K562 (cell line): ENCODE data around the gene UBR4. TPM values are rescaled to one million over a fixed set of nuclear protein-coding genes. Genes with fewer than 3 reads are reported as not detected.

Experiments
- ATAC-seq: fragments of 200-7000 bp; cut with Tn5 transposase; 3 replicates; pipeline ENCODE4 v1.9.1; 2020; ENCODE audit warnings: moderate library complexity
- BruUV-seq: library from RNA; stranded (reverse); fragments of 400-500 nt; replicated peaks from 2 replicates; lab custom pipeline; 2021; lab: Mats Ljungman, UMichigan
- CTCF ChIA-PET: fragments of 300-600 bp; formaldehyde crosslinking; extraction: SDS; loops from one replicate; lab custom pipeline; 2021; ENCODE audit warnings: low intra/inter-chr PET ratio; lab: Yijun Ruan, JAX
- POLR2A ChIA-PET: fragments of 300-600, 350-650 bp; sonication (Branson Sonifier 250); formaldehyde crosslinking; extraction: SDS; loops from one replicate; lab custom pipeline; 2021; ENCODE audit warnings: antibody characterized with exemption, inconsistent platforms; lab: Yijun Ruan, JAX
- DNase-seq, 4 experiments: peaks; one replicate each; pipeline versions ENCODE4 v3.0.0 to v3.0.0-alpha.2; 2011 to 2018; ENCODE audit warnings: low spot score in 3 of 4, mixed read lengths in 3 of 4; ENCODE audit errors: extremely low read depth in 1 of 4
- FAIRE-seq: peaks from 2 replicates; lab custom pipeline; 2011; peaks lifted over from hg19 to GRCh38; lab: Jason Lieb, UNC
- H2AFZ ChIP-seq: 2 replicates; pipeline ENCODE4 v1.6.0; 2011; ENCODE audit warnings: low read depth, low read length, control low read depth, inconsistent platforms
- H3K27ac ChIP-seq: fragments of 200-600 bp; 3 replicates; pipeline ENCODE4 v1.8.0; 2011; ENCODE audit warnings: low read depth, mild to moderate bottlenecking, control low read depth, inconsistent platforms, low read length, moderate library complexity, mixed read lengths; ENCODE audit errors: extremely low read depth
- H3K27me3 ChIP-seq, 2 experiments: fragments of 300-600 bp in 1 of 2; 2 replicates in 1 of 2; 3 replicates in 1 of 2; pipeline versions ENCODE4 v1.6.0 to v1.8.0; 2011; ENCODE audit warnings: inconsistent platforms in 2 of 2, low read length in 2 of 2, mild to moderate bottlenecking in 1 of 2, mixed read lengths in 1 of 2, moderate library complexity in 1 of 2; ENCODE audit not compliant: control insufficient read depth in 2 of 2, insufficient read depth in 2 of 2
- H3K36me3 ChIP-seq: fragments of 300-600 bp; 3 replicates; pipeline ENCODE4 v1.8.0; 2011; ENCODE audit warnings: mild to moderate bottlenecking, low read length, inconsistent platforms; ENCODE audit not compliant: control insufficient read depth, insufficient read depth
- H3K4me1 ChIP-seq, 2 experiments: fragments of 200-600 bp in 1 of 2; replicated peaks in 1 of 2; 2 replicates in 1 of 2; 3 replicates in 1 of 2; pipeline versions ENCODE4 v1.5.1 to v1.8.0; 2011; ENCODE audit warnings: inconsistent platforms in 2 of 2, low read length in 2 of 2, mild to moderate bottlenecking in 1 of 2, mixed read lengths in 1 of 2, moderate library complexity in 1 of 2; ENCODE audit not compliant: control insufficient read depth in 2 of 2, insufficient read depth in 2 of 2
- H3K4me2 ChIP-seq: 2 replicates; pipeline ENCODE4 v1.6.1; 2011; ENCODE audit warnings: low read length, control low read depth, inconsistent platforms, mixed read lengths; ENCODE audit not compliant: insufficient read depth
- H3K4me3 ChIP-seq: fragments of 200-600 bp; sonication (generic), shearing (Covaris generic); 2 replicates; pipeline ENCODE4 v1.5.1; 2016; ENCODE audit warnings: control low read depth, inconsistent platforms
- H3K79me2 ChIP-seq: fragments of 200-600 bp; 3 replicates; pipeline ENCODE4 v1.8.0; 2011; ENCODE audit warnings: low read length, inconsistent platforms; ENCODE audit not compliant: control insufficient read depth, insufficient read depth
- H3K9ac ChIP-seq, 2 experiments: 2 replicates each; pipeline versions ENCODE4 v1.6.0 to v1.6.1; 2011; ENCODE audit warnings: low read depth in 2 of 2, low read length in 2 of 2, control low read depth in 1 of 2, inconsistent platforms in 1 of 2, mild to moderate bottlenecking in 1 of 2, mixed read lengths in 1 of 2; ENCODE audit not compliant: insufficient read depth in 1 of 2
- H3K9me1 ChIP-seq: one replicate; pipeline ENCODE4 v1.6.0; 2011; ENCODE audit warnings: inconsistent platforms, mild to moderate bottlenecking, low read length, moderate library complexity; ENCODE audit not compliant: control insufficient read depth, insufficient read depth
- H3K9me3 ChIP-seq: replicated peaks from 2 replicates; pipeline ENCODE4 v1.5.1; 2011; ENCODE audit warnings: low read depth, low read length, inconsistent platforms; ENCODE audit not compliant: control insufficient read depth, insufficient read depth
- H4K20me1 ChIP-seq: replicated peaks from 2 replicates; pipeline ENCODE4 v1.6.1; 2011; ENCODE audit warnings: low read length, inconsistent platforms, mixed read lengths; ENCODE audit not compliant: control insufficient read depth, insufficient read depth
- CGGBP1 ChIP-seq: fragments of 250-450 bp; sonication (Bioruptor Pico); IDR thresholded peaks from 2 replicates; pipeline ENCODE4 v1.9.0; 2021; ENCODE audit warnings: mild to moderate bottlenecking
- CTCF ChIP-seq, 3 experiments: IDR thresholded peaks in 2 of 3; conservative IDR thresholded peaks in 1 of 3; 2 replicates each; pipeline ENCODE4 v1.5.1; 2011 to 2012; ENCODE audit warnings: low read length in 3 of 3, mild to moderate bottlenecking in 3 of 3, control low read depth in 2 of 3, improper control_type of control experiment in 1 of 3, inconsistent platforms in 1 of 3, low read depth in 1 of 3, mixed read lengths in 1 of 3, moderate library complexity in 1 of 3; ENCODE audit not compliant: insufficient read depth in 2 of 3
- GABPB1 ChIP-seq: sonication (generic); formaldehyde crosslinking; IDR thresholded peaks from 2 replicates; pipeline ENCODE4 v1.8.0; 2022; ENCODE audit warnings: mild to moderate bottlenecking, missing genetic modification reagents
- HCFC1 ChIP-seq: IDR thresholded peaks from 2 replicates; pipeline ENCODE4 v1.6.1; 2012; ENCODE audit warnings: low read depth, low read length, improper control_type of control experiment
- HDAC6 ChIP-seq: IDR thresholded peaks from 2 replicates; pipeline ENCODE4 v1.6.1; 2012; ENCODE audit warnings: low read depth, mild to moderate bottlenecking, control low read depth, inconsistent platforms, low read length, moderate library complexity
- KDM5B ChIP-seq: fragments of 200-600 bp; sonication (generic); IDR thresholded peaks from 2 replicates; pipeline ENCODE4 v1.6.1; 2012; ENCODE audit warnings: low read depth, mild to moderate bottlenecking, moderate library complexity, low read length, control low read depth, inconsistent platforms; ENCODE audit not compliant: insufficient replicate concordance
- POLR2AphosphoS2 ChIP-seq: IDR thresholded peaks from 2 replicates; pipeline ENCODE4 v1.6.1; 2012; ENCODE audit warnings: low read length, improper control_type of control experiment
- RAD21 ChIP-seq, 2 experiments: fragments of 250-450 bp in 1 of 2; fragments of 450-650 bp in 1 of 2; sonication (Bioruptor Pico) in 1 of 2; formaldehyde crosslinking in 1 of 2; IDR thresholded peaks in 1 of 2; conservative IDR thresholded peaks in 1 of 2; 2 replicates each; pipeline versions ENCODE4 v1.4.0 to v1.8.0; 2020 to 2022; ENCODE audit warnings: mild to moderate bottlenecking in 2 of 2, moderate library complexity in 1 of 2
- SRSF1 ChIP-seq: fragments of 200-400 bp; formaldehyde crosslinking; IDR thresholded peaks from 2 replicates; pipeline ENCODE4 v1.6.1; 2017; ENCODE audit warnings: mild to moderate bottlenecking, low read depth, low read length, moderate library complexity
- SUPT5H ChIP-seq: fragments of 450-650 bp; IDR thresholded peaks from 2 replicates; pipeline ENCODE4 v1.6.1; 2016
- ZNF165 ChIP-seq: fragments of 250-450 bp; sonication (Bioruptor Pico); IDR thresholded peaks from 2 replicates; pipeline ENCODE4 v1.4.0; 2020; ENCODE audit warnings: borderline replicate concordance
- ZZZ3 ChIP-seq: fragments of 450-650 bp; IDR thresholded peaks from 2 replicates; pipeline ENCODE4 v1.6.1; 2016; ENCODE audit warnings: antibody characterized with exemption, mild to moderate bottlenecking, moderate library complexity
- WGBS: fragments of 100-300 bp; shearing (Covaris generic); methylation state at CpG from one replicate; pipeline ENCODE4 v1.1.6; 2016; ENCODE audit warnings: low coverage, mixed read lengths; ENCODE audit not compliant: insufficient coverage; ENCODE audit errors: missing lambda C conversion rate; 5-methylcytosine and 5-hydroxymethylcytosine counted together
- in situ Hi-C: fragments of 300-500 bp; cut with MboI; formaldehyde crosslinking; loops from 4 replicates; pipeline ENCODE4 v1.15.0; 2018; ENCODE audit warnings: inconsistent platforms, mixed read lengths
- intact Hi-C: fragments of 100-400 bp; cut with micrococcal nuclease; formaldehyde crosslinking; loops from 2 replicates; pipeline ENCODE4 v1.14.2; 2022
- polyA plus RNA-seq, 8 experiments: library from polyadenylated mRNA; depleted of rRNA in 4 of 8; stranded (reverse) in 5 of 8; unstranded in 3 of 8; fragments of >200 nt; fragmentation: Nextera tagmentation in 2 of 8; fragmentation: Illumina TruSeq in 1 of 8; extraction: Ambion mirVana in 2 of 8; extraction: Trizol in 1 of 8; gene quantifications; 2 replicates each; pipeline versions ENCODE4 v1.2.1 to v1.2.3, GENCODE V29; 2011 to 2014; ENCODE audit warnings: inconsistent platforms in 1 of 8, missing spikeins in 1 of 8
- total RNA-seq, 7 experiments: library from RNA; depleted of rRNA in 6 of 7; stranded (reverse); fragments of >200 nt in 6 of 7; fragmentation: Illumina TruSeq in 2 of 7; extraction: Trizol in 2 of 7; gene quantifications; 2 replicates each; pipeline versions ENCODE4 v1.2.1 to v1.2.3, GENCODE V29; 2011 to 2021; ENCODE audit warnings: low replicate concordance in 1 of 7

Gene UBR4
- total and polyA plus RNA-seq, 9 of the 15 experiments (the other 6 are each of a cell fraction or from before 2014, with no cell fraction given), result 55.4 to 277 (median 123) TPM

GRCh38 chr1:19096036-19096833 is 113.8 kb downstream of the UBR4 start:
- Histone ChIP-seq H3K27me3 (no peaks in the 10 kb centered on the region), H3K9ac (no peak overlapping the region), H3K9me3 (no peaks in the 10 kb centered on the region), H3K36me3 (peaks cover 100% of the 10 kb centered on the region), H3K4me3 (no peak overlapping the region), H3K4me1 (no peaks in the 10 kb centered on the region), H4K20me1 (no peaks in the 10 kb centered on the region), H3K27ac (no peak overlapping the region), H3K79me2 (no peaks in the 10 kb centered on the region), H3K9me1 (no peaks in the 10 kb centered on the region), H3K4me2 (no peak overlapping the region), H2AFZ (no peak overlapping the region)
- ATAC-seq, result peak; percentile 73
- no TSS peak for BruUV-seq
- WGBS, result 91% methylated on average over 7 of the region's 7 CpGs
- TF ChIP-seq CTCF (IDR thresholded peaks at IDR 0.05 in 2 of 3, conservative IDR thresholded peaks at IDR 0.05 in 1 of 3; ENCODE audit: insufficient read depth in 2 of 3, low read depth in 1 of 3, low read length in 3 of 3) (peak; percentile 10 to 42 (median 39); a peak in 3 of 6 replicates), POLR2AphosphoS2 (no peak), KDM5B (no peak), ZNF165 (CRISPR knock-in tag) (no peak), SUPT5H (no peak), HDAC6 (no peak), CGGBP1 (no peak), ZZZ3 (peak; percentile 35; the same call in 1 of the 2 replicates), RAD21 (CRISPR knock-in tag; conservative IDR thresholded peaks at IDR 0.05 in 1 of 2, IDR thresholded peaks at IDR 0.05 in 1 of 2) (peak; percentile 25 to 49; a peak in 2 of 4 replicates), GABPB1 (CRISPR knock-in tag) (no peak), SRSF1 (no peak), HCFC1 (no peak)
- ChIA-PET CTCF (no interaction called here), POLR2A (interaction anchor here (0.7 to 1.0 kb wide), 4 partner anchors 9 to 344 kb away, joined by 3 to 6 read pairs (median 4); no protein-coding TSS in a partner anchor)
- intact Hi-C loops (no loop called here), in situ Hi-C loops (no loop called here)
- DNase-seq, result peak in 2 of 4 experiments; percentile 23 to 28
- no peak for FAIRE-seq
